Stimulated activated naive CD4-positive, alpha-beta T cell treated with Interleukin-2 at 50 U/mL for 16 hours (primary cell): ENCODE measurements around the gene ETNPPL.

ENCODE experiments used
- DNase-seq: peaks from one replicate; lab custom pipeline; 2025; lab: John Stamatoyannopoulos, UW

The ETNPPL gene

DNA sequence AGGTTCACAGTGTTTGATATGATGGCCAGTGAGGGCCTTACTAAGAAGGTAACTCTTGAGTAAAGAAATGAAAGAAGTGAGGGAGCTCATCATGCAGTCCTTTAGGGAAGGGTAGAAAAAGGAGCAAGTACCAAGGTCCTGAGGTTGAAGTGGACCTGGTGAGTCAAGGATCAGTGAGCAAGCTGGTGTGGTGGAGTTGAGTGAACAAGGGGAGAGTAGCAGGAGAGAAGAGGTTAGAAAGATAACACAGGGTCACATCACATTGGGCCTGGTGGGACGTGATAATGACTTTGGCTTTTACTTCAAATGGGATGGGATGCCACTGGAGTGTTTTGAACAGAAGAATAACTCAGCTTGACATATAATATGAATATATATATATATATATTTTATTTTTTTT is 67.8 kb downstream of the ETNPPL start:
- no peak for DNase-seq

GRCh38 chr4:108694423-108694822 is 68.4 kb downstream of the ETNPPL start:
- no peak for DNase-seq

DNA sequence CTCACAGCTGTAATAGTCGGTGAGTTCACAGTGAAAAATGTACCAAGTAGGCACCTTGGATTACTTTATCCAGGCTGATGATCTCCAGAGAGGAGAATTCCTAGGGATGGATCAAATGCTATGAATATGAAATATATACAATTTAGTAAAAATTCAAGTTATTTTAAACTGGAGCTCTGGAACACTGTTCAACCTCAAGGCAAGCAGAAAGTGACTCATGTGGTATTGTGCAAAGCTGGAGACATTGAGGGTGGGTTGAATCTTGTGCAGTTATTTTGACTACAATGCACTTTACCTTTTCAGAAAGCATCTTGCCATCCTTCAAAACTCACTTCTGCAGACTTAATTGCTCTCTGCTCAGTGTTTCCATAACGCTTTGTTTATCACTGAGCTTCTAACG is 69.0 kb downstream of the ETNPPL start:
- no peak for DNase-seq

DNA sequence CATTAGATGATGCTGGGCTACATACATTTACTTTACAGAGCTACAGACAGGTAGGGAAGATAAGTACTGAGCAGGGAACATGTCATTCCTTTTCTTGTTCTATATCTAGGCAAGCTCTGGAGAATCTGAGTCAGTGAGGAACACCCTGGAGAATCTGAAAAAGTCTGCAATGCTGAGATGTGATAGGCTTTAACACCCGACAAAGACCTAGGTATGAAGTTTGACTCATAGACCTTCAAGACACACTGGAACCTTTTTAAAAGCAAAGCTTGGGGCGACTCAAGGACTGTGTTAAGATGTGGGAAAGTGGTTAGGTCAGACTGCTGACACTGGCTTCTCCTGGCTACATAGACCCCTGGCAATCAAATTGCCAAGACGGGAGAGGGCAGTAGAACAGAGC is 69.6 kb downstream of the ETNPPL start:
- no peak for DNase-seq
